Uterus (tissue), 2 donors: ENCODE results near the gene NOX3.

Experiments used
- POLR2A ChIP-seq, 2 donors: fragments of 450-650 bp; IDR thresholded peaks; one replicate each; pipeline ENCODE4 v1.6.1; 2016; ENCODE audit warnings: antibody characterized with exemption in 2 of 2, mild to moderate bottlenecking in 1 of 2, moderate library complexity in 1 of 2
- TF ChIP-seq, protein P1 (sequence below), 4 experiments: fragments of 200-600 bp in 2 of 4; fragments of 450-650 bp in 2 of 4; sonication (generic) in 2 of 4; IDR thresholded peaks; one replicate each; pipeline ENCODE4 v1.5.1; 2016 to 2019; ENCODE audit warnings: antibody characterized with exemption in 4 of 4, mild to moderate bottlenecking in 2 of 4, moderate library complexity in 1 of 4

DNA sequence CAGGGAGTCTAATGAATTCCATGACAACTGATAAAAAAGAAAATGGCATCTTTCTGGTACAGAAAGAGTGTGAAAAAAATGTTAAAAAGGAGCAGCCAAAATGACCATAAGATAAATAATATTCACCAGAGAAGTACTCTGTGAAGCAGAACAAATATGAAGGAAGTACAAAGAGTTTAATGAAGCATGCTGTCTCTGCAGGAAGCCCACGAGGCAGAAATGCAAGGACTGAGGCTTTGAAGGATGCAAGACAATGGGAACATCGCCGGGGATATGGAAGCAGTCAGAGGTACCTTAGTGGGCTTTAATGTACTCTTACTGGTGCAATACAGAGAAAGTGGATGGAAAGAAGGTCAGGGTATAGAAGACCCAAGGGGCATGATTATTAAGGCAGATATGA lies 50.7 kb downstream of the NOX3 start:
- TF ChIP-seq POLR2A (IDR thresholded peaks at IDR 0.05): no peak
- TF ChIP-seq, protein P1, sequence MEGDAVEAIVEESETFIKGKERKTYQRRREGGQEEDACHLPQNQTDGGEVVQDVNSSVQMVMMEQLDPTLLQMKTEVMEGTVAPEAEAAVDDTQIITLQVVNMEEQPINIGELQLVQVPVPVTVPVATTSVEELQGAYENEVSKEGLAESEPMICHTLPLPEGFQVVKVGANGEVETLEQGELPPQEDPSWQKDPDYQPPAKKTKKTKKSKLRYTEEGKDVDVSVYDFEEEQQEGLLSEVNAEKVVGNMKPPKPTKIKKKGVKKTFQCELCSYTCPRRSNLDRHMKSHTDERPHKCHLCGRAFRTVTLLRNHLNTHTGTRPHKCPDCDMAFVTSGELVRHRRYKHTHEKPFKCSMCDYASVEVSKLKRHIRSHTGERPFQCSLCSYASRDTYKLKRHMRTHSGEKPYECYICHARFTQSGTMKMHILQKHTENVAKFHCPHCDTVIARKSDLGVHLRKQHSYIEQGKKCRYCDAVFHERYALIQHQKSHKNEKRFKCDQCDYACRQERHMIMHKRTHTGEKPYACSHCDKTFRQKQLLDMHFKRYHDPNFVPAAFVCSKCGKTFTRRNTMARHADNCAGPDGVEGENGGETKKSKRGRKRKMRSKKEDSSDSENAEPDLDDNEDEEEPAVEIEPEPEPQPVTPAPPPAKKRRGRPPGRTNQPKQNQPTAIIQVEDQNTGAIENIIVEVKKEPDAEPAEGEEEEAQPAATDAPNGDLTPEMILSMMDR (IDR thresholded peaks at IDR 0.05): no peak
